Neutrophil (primary cell): ENCODE data around the gene ANKRD27.
A peak's percentile ranks its signal among the peaks of the same experiment; 100 is the strongest.

Experiments used
- H3K27ac ChIP-seq: fragments of 200-600 bp; sonication (generic); 2 replicates; pipeline ENCODE4 v1.5.1; 2016; ENCODE audit warnings: mild to moderate bottlenecking, moderate library complexity
- H3K27me3 ChIP-seq: fragments of 200-600 bp; sonication (generic); 2 replicates; pipeline ENCODE4 v1.6.0; 2016; ENCODE audit warnings: mild to moderate bottlenecking
- H3K36me3 ChIP-seq: fragments of 200-600 bp; sonication (generic); 2 replicates; pipeline ENCODE4 v1.5.1; 2017
- H3K4me1 ChIP-seq, 2 experiments: fragments of 200-600 bp in 1 of 2; sonication (generic) in 1 of 2; 1 replicate in 1 of 2; 2 replicates in 1 of 2; pipeline versions ENCODE4 v1.5.1 to v1.6.1; 2013 to 2016; ENCODE audit warnings: low read depth in 1 of 2, low read length in 1 of 2, mild to moderate bottlenecking in 1 of 2, moderate library complexity in 1 of 2; ENCODE audit not compliant: control insufficient read depth in 1 of 2, insufficient read depth in 1 of 2
- H3K4me3 ChIP-seq, 2 experiments: fragments of 200-600 bp in 1 of 2; sonication (generic) in 1 of 2; 1 replicate in 1 of 2; 2 replicates in 1 of 2; pipeline ENCODE4 v1.5.1; 2013 to 2016; ENCODE audit warnings: low read depth in 1 of 2, low read length in 1 of 2, mild to moderate bottlenecking in 1 of 2, moderate library complexity in 1 of 2
- H3K9me3 ChIP-seq: fragments of 200-600 bp; sonication (generic); 2 replicates; pipeline ENCODE4 v1.5.1; 2016
- TF ChIP-seq, protein P1 (sequence below): fragments of 200-600 bp; sonication (generic); IDR thresholded peaks from 2 replicates; pipeline ENCODE4 v1.5.1; 2016; ENCODE audit warnings: antibody characterized with exemption

The ANKRD27 gene

DNA sequence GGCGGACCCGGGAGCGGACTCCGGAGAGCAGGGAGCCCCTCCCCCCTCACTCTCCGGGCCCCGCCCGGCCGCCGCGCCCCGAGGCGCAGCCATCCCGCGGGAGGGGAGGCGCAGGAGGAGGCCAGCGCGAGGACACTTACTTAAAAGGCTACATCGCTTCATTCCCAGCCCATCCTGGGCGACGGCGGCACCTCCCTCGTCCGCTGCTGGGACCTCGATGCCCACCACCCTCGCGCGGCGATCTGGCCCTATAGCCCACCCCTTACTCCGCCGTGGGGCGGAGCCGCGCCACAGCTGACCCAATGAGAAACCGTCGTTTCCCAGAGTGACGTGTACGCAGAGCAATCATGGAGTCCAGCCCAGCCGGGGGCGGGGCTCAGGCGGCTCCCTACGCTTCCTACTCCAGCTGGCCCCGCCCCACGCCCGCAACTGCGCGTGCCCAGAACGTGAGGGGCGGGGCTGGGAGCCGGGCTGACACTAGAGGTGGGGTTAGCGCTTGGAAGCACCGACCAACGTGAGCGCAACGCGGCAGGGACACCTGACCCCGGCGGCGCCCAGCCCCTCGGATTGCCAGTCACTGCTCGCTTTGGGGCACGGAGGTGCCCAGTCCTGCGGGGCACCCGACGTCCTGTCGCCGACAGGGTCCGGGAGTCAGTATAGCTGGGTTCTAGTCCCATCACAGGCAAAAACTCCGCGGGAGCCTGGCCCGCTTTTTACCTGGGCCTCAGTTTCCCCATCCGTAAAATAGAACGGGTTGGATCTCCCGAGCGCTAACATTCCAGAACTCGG lies at the start of gene ANKRD27:
ANKRD27 (minus strand) TSS at position 250 of the 789 bp plus-strand sequence. CDS start 16,165 bp downstream, outside the sequence.
- H3K36me3 ChIP-seq, result peaks cover 4% of the 10 kb centered on the region
- H3K4me1 ChIP-seq, result peaks cover 40 to 50% of the 10 kb centered on the region in 2 experiments
- H3K9me3 ChIP-seq, result no peaks in the 10 kb centered on the region
- H3K27ac ChIP-seq, result peak within 1 kb of the TSS; percentile 76
- peak within 1 kb of the TSS; percentile 73 to 94 for H3K4me3 ChIP-seq
- TF ChIP-seq, protein P1, sequence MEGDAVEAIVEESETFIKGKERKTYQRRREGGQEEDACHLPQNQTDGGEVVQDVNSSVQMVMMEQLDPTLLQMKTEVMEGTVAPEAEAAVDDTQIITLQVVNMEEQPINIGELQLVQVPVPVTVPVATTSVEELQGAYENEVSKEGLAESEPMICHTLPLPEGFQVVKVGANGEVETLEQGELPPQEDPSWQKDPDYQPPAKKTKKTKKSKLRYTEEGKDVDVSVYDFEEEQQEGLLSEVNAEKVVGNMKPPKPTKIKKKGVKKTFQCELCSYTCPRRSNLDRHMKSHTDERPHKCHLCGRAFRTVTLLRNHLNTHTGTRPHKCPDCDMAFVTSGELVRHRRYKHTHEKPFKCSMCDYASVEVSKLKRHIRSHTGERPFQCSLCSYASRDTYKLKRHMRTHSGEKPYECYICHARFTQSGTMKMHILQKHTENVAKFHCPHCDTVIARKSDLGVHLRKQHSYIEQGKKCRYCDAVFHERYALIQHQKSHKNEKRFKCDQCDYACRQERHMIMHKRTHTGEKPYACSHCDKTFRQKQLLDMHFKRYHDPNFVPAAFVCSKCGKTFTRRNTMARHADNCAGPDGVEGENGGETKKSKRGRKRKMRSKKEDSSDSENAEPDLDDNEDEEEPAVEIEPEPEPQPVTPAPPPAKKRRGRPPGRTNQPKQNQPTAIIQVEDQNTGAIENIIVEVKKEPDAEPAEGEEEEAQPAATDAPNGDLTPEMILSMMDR, result peak; percentile 46
- peaks cover 47% of the 10 kb centered on the region for H3K27me3 ChIP-seq

DNA sequence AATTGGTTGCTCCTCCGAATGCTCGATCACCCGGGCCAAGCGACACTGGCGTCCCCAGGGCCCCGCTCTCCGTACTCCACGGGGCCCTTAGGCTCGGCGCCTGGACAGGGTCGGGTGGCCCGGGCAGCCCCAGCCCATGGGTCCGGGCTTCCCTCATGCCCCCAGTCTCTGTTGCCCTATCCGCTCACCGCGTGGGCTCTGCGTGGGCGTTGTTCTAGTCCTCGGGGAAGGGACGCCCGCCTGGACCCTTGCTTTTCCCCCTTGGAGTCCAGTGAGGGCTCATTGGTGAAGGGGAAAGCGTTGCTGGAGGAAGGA lies 45.9 kb upstream of the ANKRD27 start:
- TF ChIP-seq, protein P1, result no peak
- Histone ChIP-seq H3K27ac (no peak overlapping the region), H3K36me3 (peaks cover 12% of the 10 kb centered on the region), H3K27me3 (no peaks in the 10 kb centered on the region), H3K9me3 (no peaks in the 10 kb centered on the region), H3K4me3 (no peak overlapping the region), H3K4me1 (no peaks in the 10 kb centered on the region)

DNA sequence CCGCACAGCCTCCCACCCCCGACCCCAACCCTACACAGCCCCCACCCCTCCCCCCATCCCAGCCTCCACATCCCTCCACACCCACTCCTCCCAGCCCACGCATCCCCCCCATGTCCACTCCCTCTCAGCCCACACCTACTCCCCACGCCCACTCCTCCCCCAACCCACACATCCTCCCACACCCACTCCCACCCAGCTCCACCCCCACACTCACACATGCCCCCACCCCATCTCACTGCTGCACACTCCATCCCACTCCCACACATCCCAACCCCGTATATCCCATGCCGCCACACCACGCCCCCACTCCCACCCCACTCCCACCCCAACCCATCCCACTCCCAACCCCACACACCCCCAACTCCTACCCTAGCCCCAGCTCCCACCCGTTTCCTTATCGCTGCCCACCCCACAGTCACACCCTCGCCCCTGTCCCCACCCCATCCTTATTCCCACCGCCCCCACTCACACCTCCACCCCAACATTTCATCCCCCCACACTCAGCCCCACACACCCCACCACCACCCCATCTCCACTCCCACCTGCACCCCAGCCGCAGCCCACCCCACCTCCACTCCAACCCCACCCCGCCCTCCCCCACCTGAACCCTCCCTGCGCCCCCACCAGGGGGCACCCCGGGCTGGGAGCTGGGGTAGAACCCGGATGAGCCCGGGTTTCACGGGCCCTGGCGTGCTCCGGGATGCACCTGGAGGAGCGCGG lies 45.4 kb upstream of the ANKRD27 start:
- Histone ChIP-seq H3K9me3 (no peaks in the 10 kb centered on the region), H3K27me3 (no peaks in the 10 kb centered on the region), H3K4me1 (no peaks in the 10 kb centered on the region), H3K36me3 (peaks cover 12% of the 10 kb centered on the region), H3K4me3 (no peak overlapping the region), H3K27ac (no peak overlapping the region)
- TF ChIP-seq, protein P1, result no peak

DNA sequence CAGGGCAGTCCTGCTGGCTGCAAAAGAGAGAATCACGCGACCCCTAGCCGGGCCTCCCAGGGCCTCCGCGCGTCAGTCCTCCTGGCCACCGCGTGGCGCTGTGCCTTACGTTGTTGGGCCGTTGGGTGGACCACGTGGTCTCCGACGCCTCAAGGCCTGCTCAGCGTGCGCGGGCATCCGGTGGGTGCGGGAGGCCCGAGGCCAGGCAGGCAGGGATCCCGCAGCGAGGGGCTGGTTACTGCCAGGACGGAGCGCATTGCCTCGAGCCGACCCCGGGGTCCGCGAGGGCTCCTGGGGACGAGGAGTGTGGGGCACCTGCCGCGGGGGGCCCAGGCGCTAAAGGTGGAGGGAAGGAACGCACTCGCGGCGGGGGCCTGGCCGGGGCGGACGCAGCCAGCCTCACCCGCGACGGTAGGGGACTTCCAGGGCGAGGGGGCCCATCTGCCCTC lies 44.7 kb upstream of the ANKRD27 start, which contains the start of gene TDRD12:
TDRD12 (plus strand) TSS at position 157 of the 449 bp plus-strand sequence. CDS start 306 bp downstream, outside the sequence.
- Histone ChIP-seq H3K9me3 (no peaks in the 10 kb centered on the region), H3K4me1 (no peaks in the 10 kb centered on the region), H3K27me3 (no peaks in the 10 kb centered on the region), H3K36me3 (peaks cover 18% of the 10 kb centered on the region), H3K27ac (no peak within 1 kb of the TSS), H3K4me3 (no peak within 1 kb of the TSS)
- TF ChIP-seq, protein P1, result no peak

DNA sequence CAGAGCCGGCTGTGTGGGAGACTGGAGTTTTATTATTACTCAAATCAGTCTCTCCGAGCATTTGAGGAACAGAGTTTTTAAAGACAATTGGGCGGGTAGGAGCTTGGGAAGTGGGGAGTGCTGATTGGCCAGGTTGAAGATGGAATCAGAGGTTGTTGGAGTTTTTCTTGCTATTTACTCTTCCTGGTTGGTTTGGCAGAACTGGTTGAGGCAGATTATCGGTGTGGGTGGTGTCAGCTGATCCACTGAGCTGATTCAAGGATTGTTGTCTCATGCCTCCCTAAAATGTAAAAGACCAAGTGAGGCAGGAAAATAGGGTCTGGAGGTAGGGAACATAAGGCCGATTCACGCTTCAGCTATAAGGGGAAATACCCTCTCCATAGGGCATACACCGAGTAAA lies 43.3 kb upstream of the ANKRD27 start:
- Histone ChIP-seq H3K4me1 (no peaks in the 10 kb centered on the region), H3K9me3 (no peaks in the 10 kb centered on the region), H3K4me3 (no peak overlapping the region), H3K27me3 (no peaks in the 10 kb centered on the region), H3K36me3 (peaks cover 30% of the 10 kb centered on the region), H3K27ac (no peak overlapping the region)
- TF ChIP-seq, protein P1, result no peak
